Urothelium cell line (cell line): ENCODE measurements around the gene COL5A1.

Experiments used
- DNase-seq: peaks from one replicate; pipeline ENCODE4 v3.0.0; 2011; ENCODE audit warnings: low spot score, mixed read lengths
- FAIRE-seq: peaks from 2 replicates; lab custom pipeline; 2011; peaks lifted over from hg19 to GRCh38; lab: Jason Lieb, UNC

The COL5A1 gene

GRCh38 chr9:134804871-134805270 is 163.3 kb downstream of the COL5A1 start:
- no peak for DNase-seq
- no peak for FAIRE-seq

- DNase-seq (no peak), FAIRE-seq (no peak)
These were observed 166.3 kb downstream of the COL5A1 start for GRCh38 chr9:134807716-134808446.

GRCh38 chr9:134808447-134808792 is 166.8 kb downstream of the COL5A1 start:
- DNase-seq: no peak
- FAIRE-seq: peak; percentile 88

- FAIRE-seq: no peak
- DNase-seq: no peak
These were observed 167.7 kb downstream of the COL5A1 start for GRCh38 chr9:134809292-134809691.

GRCh38 chr9:134809826-134810225 is 168.2 kb downstream of the COL5A1 start:
- FAIRE-seq: no peak
- DNase-seq: no peak

- DNase-seq: no peak
- no peak for FAIRE-seq
These were observed 169.6 kb downstream of the COL5A1 start for GRCh38 chr9:134811079-134811672.

GRCh38 chr9:134811673-134812342 is 170.2 kb downstream of the COL5A1 start:
- FAIRE-seq (no peak), DNase-seq (peak; percentile 11)

GRCh38 chr9:134812343-134812673 is 170.7 kb downstream of the COL5A1 start:
- no peak for DNase-seq
- FAIRE-seq: no peak

GRCh38 chr9:134813841-134814240 is 172.2 kb downstream of the COL5A1 start:
- FAIRE-seq (no peak), DNase-seq (no peak)

GRCh38 chr9:134814598-134815215 is 173.1 kb downstream of the COL5A1 start:
- FAIRE-seq (no peak), DNase-seq (no peak)

- DNase-seq: no peak
These were observed 174.0 kb downstream of the COL5A1 start for GRCh38 chr9:134815435-134816214.

GRCh38 chr9:134816264-134816663 is 174.7 kb downstream of the COL5A1 start:
- no peak for FAIRE-seq
- DNase-seq: no peak

More at GRCh38 chr9:134815435-134816214, 174.0 kb downstream of the COL5A1 start:
- no peak for FAIRE-seq

GRCh38 chr9:134818000-134818568 is 176.5 kb downstream of the COL5A1 start:
- FAIRE-seq: no peak
- no peak for DNase-seq

- DNase-seq: no peak
These were observed 177.0 kb downstream of the COL5A1 start for GRCh38 chr9:134818591-134818990.

GRCh38 chr9:134820901-134821300 is 179.3 kb downstream of the COL5A1 start:
- DNase-seq (no peak), FAIRE-seq (no peak)

More at GRCh38 chr9:134818591-134818990, 177.0 kb downstream of the COL5A1 start:
- FAIRE-seq: no peak

GRCh38 chr9:134822541-134822940 is 180.9 kb downstream of the COL5A1 start:
- no peak for DNase-seq
- no peak for FAIRE-seq

- peak; percentile 96 for FAIRE-seq
- no peak for DNase-seq
These were observed 182.0 kb downstream of the COL5A1 start for GRCh38 chr9:134823623-134824022.

- no peak for DNase-seq
- FAIRE-seq: no peak
These were observed 183.0 kb downstream of the COL5A1 start for GRCh38 chr9:134824583-134824982.

- FAIRE-seq (no peak), DNase-seq (no peak)
These were observed 183.4 kb downstream of the COL5A1 start for GRCh38 chr9:134825025-134825424.
